ENCODE data around the gene IPO13.

DNA sequence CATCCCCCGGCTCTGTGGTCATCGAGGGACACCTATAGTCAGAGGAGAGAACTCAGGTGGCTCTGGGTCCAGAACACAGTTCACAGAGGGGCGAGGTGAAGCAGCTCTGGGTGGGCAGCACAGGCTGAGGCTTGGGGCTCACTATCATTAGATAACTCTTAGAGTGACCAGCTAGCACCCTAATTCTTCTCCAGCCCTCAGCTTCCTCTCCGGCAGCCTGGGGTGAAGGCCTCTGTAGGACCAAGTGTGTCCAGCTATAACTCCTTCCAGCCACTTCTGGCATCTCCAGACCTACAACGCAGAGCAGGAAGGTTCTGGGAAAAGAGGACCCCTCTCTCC, 11.8 kb upstream of the IPO13 start:
- TF ChIP-seq, protein P1, sequence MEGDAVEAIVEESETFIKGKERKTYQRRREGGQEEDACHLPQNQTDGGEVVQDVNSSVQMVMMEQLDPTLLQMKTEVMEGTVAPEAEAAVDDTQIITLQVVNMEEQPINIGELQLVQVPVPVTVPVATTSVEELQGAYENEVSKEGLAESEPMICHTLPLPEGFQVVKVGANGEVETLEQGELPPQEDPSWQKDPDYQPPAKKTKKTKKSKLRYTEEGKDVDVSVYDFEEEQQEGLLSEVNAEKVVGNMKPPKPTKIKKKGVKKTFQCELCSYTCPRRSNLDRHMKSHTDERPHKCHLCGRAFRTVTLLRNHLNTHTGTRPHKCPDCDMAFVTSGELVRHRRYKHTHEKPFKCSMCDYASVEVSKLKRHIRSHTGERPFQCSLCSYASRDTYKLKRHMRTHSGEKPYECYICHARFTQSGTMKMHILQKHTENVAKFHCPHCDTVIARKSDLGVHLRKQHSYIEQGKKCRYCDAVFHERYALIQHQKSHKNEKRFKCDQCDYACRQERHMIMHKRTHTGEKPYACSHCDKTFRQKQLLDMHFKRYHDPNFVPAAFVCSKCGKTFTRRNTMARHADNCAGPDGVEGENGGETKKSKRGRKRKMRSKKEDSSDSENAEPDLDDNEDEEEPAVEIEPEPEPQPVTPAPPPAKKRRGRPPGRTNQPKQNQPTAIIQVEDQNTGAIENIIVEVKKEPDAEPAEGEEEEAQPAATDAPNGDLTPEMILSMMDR (IDR thresholded peaks at IDR 0.05; ENCODE audit: poor library complexity) = no peak
- TF ChIP-seq EZH2 (IDR thresholded peaks at IDR 0.05; ENCODE audit: borderline replicate concordance) = no peak

Measured in hepatocyte (in vitro differentiated cells).